Measurements from ENCODE around the gene MACROD2.

DNA sequence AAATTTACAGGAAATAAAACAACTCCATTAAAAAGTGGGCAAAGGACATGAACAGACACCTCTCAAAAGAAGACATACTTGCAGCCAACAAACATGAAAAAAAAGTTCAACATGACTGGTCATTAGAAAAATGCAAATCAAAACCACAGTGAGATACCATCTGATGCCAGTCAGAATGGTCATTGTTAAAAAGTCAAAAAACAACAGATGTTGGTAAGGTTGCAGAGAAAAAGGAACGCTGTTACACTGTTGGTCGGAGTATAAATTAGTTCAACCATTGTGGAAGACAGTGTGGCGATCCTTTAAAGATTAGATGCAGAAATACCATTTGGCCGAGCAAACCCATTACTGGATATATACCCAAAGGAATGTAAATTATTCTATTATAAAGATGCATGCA lies 1200.1 kb downstream of the MACROD2 start:
- TF ChIP-seq, protein P1, sequence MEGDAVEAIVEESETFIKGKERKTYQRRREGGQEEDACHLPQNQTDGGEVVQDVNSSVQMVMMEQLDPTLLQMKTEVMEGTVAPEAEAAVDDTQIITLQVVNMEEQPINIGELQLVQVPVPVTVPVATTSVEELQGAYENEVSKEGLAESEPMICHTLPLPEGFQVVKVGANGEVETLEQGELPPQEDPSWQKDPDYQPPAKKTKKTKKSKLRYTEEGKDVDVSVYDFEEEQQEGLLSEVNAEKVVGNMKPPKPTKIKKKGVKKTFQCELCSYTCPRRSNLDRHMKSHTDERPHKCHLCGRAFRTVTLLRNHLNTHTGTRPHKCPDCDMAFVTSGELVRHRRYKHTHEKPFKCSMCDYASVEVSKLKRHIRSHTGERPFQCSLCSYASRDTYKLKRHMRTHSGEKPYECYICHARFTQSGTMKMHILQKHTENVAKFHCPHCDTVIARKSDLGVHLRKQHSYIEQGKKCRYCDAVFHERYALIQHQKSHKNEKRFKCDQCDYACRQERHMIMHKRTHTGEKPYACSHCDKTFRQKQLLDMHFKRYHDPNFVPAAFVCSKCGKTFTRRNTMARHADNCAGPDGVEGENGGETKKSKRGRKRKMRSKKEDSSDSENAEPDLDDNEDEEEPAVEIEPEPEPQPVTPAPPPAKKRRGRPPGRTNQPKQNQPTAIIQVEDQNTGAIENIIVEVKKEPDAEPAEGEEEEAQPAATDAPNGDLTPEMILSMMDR (IDR thresholded peaks at IDR 0.05) = no peak
- no peak for TF ChIP-seq POLR2A (IDR thresholded peaks at IDR 0.05)
